ENCODE measurements around the gene ST6GALNAC5.

DNA sequence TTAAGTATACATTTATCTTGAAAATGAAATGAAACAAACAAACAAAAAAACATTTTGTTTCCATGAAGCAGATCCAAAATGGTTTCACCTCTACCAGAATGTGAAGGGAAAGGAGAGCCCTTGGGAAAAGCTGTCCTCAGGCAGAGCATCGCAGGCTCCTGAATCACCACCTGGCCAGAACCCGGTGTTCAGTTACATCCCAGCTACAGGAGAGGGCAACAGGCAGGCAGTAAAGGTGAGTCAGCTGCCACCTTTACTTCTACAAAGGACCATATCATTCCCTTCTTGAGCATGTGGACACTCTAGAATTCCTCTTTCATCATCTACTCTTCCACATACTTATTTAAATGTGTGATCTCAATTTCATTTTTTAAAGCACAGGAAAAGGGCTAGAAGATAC, 200.7 kb downstream of the ST6GALNAC5 start:
- TF ChIP-seq, protein P1, sequence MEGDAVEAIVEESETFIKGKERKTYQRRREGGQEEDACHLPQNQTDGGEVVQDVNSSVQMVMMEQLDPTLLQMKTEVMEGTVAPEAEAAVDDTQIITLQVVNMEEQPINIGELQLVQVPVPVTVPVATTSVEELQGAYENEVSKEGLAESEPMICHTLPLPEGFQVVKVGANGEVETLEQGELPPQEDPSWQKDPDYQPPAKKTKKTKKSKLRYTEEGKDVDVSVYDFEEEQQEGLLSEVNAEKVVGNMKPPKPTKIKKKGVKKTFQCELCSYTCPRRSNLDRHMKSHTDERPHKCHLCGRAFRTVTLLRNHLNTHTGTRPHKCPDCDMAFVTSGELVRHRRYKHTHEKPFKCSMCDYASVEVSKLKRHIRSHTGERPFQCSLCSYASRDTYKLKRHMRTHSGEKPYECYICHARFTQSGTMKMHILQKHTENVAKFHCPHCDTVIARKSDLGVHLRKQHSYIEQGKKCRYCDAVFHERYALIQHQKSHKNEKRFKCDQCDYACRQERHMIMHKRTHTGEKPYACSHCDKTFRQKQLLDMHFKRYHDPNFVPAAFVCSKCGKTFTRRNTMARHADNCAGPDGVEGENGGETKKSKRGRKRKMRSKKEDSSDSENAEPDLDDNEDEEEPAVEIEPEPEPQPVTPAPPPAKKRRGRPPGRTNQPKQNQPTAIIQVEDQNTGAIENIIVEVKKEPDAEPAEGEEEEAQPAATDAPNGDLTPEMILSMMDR (IDR thresholded peaks at IDR 0.05; ENCODE audit: insufficient read depth, low read length) = no peak
- TF ChIP-seq POLR2AphosphoS5 (IDR thresholded peaks at IDR 0.05; ENCODE audit: low read depth) = no peak

Measured in HL-60 (cell line).